HFFc6 (cell line): ENCODE results near the gene LAMA3. TPM values are rescaled to one million over a fixed set of nuclear protein-coding genes. Genes with fewer than 3 reads are reported as not detected.
A peak's percentile ranks its signal among the peaks of the same experiment; 100 is the strongest.

ENCODE experiments used
- DNase-seq: peaks from one replicate; pipeline ENCODE4 v3.0.0-alpha.2; 2018
- H3K27ac Mint-ChIP-seq: 2 replicates; pipeline ENCODE4 v1.8.0; 2020; ENCODE audit warnings: mild to moderate bottlenecking, mixed read lengths
- H3K27me3 Mint-ChIP-seq: 2 replicates; pipeline ENCODE4 v1.8.0; 2021; ENCODE audit warnings: mild to moderate bottlenecking, moderate library complexity, mixed read lengths; ENCODE audit not compliant: insufficient read depth
- H3K36me3 Mint-ChIP-seq: 2 replicates; pipeline ENCODE4 v1.8.0; 2021; ENCODE audit warnings: low read depth, mixed read lengths
- H3K4me1 Mint-ChIP-seq: 2 replicates; pipeline ENCODE4 v1.8.0; 2020; ENCODE audit warnings: low read depth, mixed read lengths
- H3K4me3 Mint-ChIP-seq: 2 replicates; pipeline ENCODE4 v1.8.0; 2020; ENCODE audit warnings: mild to moderate bottlenecking, moderate library complexity, mixed read lengths
- H3K9me3 Mint-ChIP-seq: 2 replicates; pipeline ENCODE4 v1.8.0; 2020; ENCODE audit warnings: mild to moderate bottlenecking, mixed read lengths
- CTCF ChIP-seq: fragments of 200-600 bp; sonication (generic); IDR thresholded peaks from 2 replicates; pipeline ENCODE4 v1.5.0; 2021; ENCODE audit warnings: antibody characterized with exemption, mild to moderate bottlenecking
- total RNA-seq, 6 experiments: library from RNA; stranded (reverse); fragmentation: NEBNext Ultra II Directional; extraction: Animal tissue kit (Norgen Biotek cat#: 25700); gene quantifications; 2 replicates in 1 of 6; 3 replicates in 5 of 6; pipeline ENCODE4 v1.2.3, GENCODE V29; 2021

The LAMA3 gene
- total RNA-seq, 6 experiments from 2014 or later = 0.46 to 1.6 (median 0.54) TPM

GRCh38 chr18:23983112-23983511 lies 293.9 kb downstream of the LAMA3 start:
- no peak for TF ChIP-seq CTCF
- H3K27ac Mint-ChIP-seq = peak overlapping the region; percentile 77; the same call in 1 of the 2 replicates
- peaks cover 3% of the 10 kb centered on the region for H3K27me3 Mint-ChIP-seq
- no peaks in the 10 kb centered on the region for H3K36me3 Mint-ChIP-seq
- H3K4me3 Mint-ChIP-seq = peak overlapping the region; percentile 86
- DNase-seq = no peak
- H3K4me1 Mint-ChIP-seq = peaks cover 18% of the 10 kb centered on the region
- H3K9me3 Mint-ChIP-seq = no peaks in the 10 kb centered on the region

GRCh38 chr18:23986600-23987359 lies 297.5 kb downstream of the LAMA3 start:
- H3K9me3 Mint-ChIP-seq = no peaks in the 10 kb centered on the region
- H3K36me3 Mint-ChIP-seq = no peaks in the 10 kb centered on the region
- peak; percentile 13 for DNase-seq
- peaks cover 20% of the 10 kb centered on the region for H3K4me1 Mint-ChIP-seq
- H3K27ac Mint-ChIP-seq = no peak overlapping the region
- no peak overlapping the region for H3K4me3 Mint-ChIP-seq
- no peak for TF ChIP-seq CTCF
- peaks cover 5% of the 10 kb centered on the region for H3K27me3 Mint-ChIP-seq

- Mint-ChIP-seq H3K4me1 (peaks cover 20% of the 10 kb centered on the region), H3K36me3 (no peaks in the 10 kb centered on the region), H3K27me3 (peaks cover 5% of the 10 kb centered on the region), H3K9me3 (no peaks in the 10 kb centered on the region), H3K27ac (no peak overlapping the region), H3K4me3 (no peak overlapping the region)
- no peak for TF ChIP-seq CTCF
- no peak for DNase-seq
Observed at GRCh38 chr18:23990474-23991410, 301.5 kb downstream of the LAMA3 start.

- Mint-ChIP-seq H3K4me3 (no peak overlapping the region), H3K36me3 (no peaks in the 10 kb centered on the region), H3K9me3 (no peaks in the 10 kb centered on the region), H3K4me1 (peaks cover 20% of the 10 kb centered on the region), H3K27me3 (peaks cover 4% of the 10 kb centered on the region), H3K27ac (no peak overlapping the region)
- TF ChIP-seq CTCF = no peak
- no peak for DNase-seq
Observed at GRCh38 chr18:23992089-23992940, 303.1 kb downstream of the LAMA3 start.

GRCh38 chr18:23992941-23993280 lies 303.7 kb downstream of the LAMA3 start:
- H3K27ac Mint-ChIP-seq = no peak overlapping the region
- no peak for DNase-seq
- peaks cover 20% of the 10 kb centered on the region for H3K4me1 Mint-ChIP-seq
- no peak for TF ChIP-seq CTCF
- no peaks in the 10 kb centered on the region for H3K9me3 Mint-ChIP-seq
- peaks cover 3% of the 10 kb centered on the region for H3K27me3 Mint-ChIP-seq
- no peaks in the 10 kb centered on the region for H3K36me3 Mint-ChIP-seq
- no peak overlapping the region for H3K4me3 Mint-ChIP-seq
